GM23248 (cell line): ENCODE results near the gene ZNF579. TPM values are rescaled to one million over a fixed set of nuclear protein-coding genes. Genes with fewer than 3 reads are reported as not detected.

Experiments
- DNase-seq: peaks from one replicate; pipeline ENCODE4 v3.0.0-alpha.2; 2015
- H2AFZ ChIP-seq: fragments of 200-600 bp; sonication (generic); 2 replicates; pipeline ENCODE4 v1.6.1; 2016; ENCODE audit warnings: antibody characterized with exemption
- H3F3A ChIP-seq: fragments of 200-600 bp; sonication (generic); 2 replicates; pipeline ENCODE4 v1.6.1; 2016; ENCODE audit warnings: mild to moderate bottlenecking, antibody characterized with exemption, mixed run types; ENCODE audit not compliant: insufficient read depth
- H3K27ac ChIP-seq: fragments of 200-600 bp; sonication (generic); 2 replicates; pipeline ENCODE4 v1.5.1; 2016; ENCODE audit warnings: mild to moderate bottlenecking
- H3K27me3 ChIP-seq: fragments of 200-600 bp; sonication (generic); replicated peaks from 2 replicates; pipeline ENCODE4 v1.6.1; 2016; ENCODE audit warnings: mild to moderate bottlenecking; ENCODE audit not compliant: insufficient read depth
- H3K36me3 ChIP-seq: fragments of 200-600 bp; sonication (generic); 2 replicates; pipeline ENCODE4 v1.6.1; 2016; ENCODE audit warnings: low read depth, mild to moderate bottlenecking
- H3K4me1 ChIP-seq: fragments of 200-600 bp; sonication (generic); 2 replicates; pipeline ENCODE4 v1.6.1; 2016; ENCODE audit warnings: mild to moderate bottlenecking; ENCODE audit not compliant: insufficient read depth
- H3K4me2 ChIP-seq: fragments of 200-600 bp; sonication (generic); one replicate; pipeline ENCODE4 v1.6.1; 2016; ENCODE audit warnings: mild to moderate bottlenecking; ENCODE audit not compliant: unreplicated experiment
- H3K4me3 ChIP-seq: fragments of 200-600 bp; sonication (generic); 2 replicates; pipeline ENCODE4 v1.5.1; 2016; ENCODE audit warnings: mild to moderate bottlenecking
- H3K79me2 ChIP-seq: fragments of 200-600 bp; sonication (generic); 2 replicates; pipeline ENCODE4 v1.6.1; 2016; ENCODE audit warnings: mild to moderate bottlenecking; ENCODE audit not compliant: insufficient read depth
- H3K9ac ChIP-seq: fragments of 200-600 bp; sonication (generic); 2 replicates; pipeline ENCODE4 v1.6.1; 2016; ENCODE audit warnings: mild to moderate bottlenecking
- H3K9me2 ChIP-seq: fragments of 200-600 bp; sonication (generic); 2 replicates; pipeline ENCODE4 v1.6.1; 2016; ENCODE audit warnings: mixed run types, mild to moderate bottlenecking, moderate library complexity; ENCODE audit not compliant: insufficient read depth
- H3K9me3 ChIP-seq: fragments of 200-600 bp; sonication (generic); one replicate; pipeline ENCODE4 v1.6.1; 2017; ENCODE audit warnings: low read depth
- H4K20me1 ChIP-seq: fragments of 200-600 bp; sonication (generic); 2 replicates; pipeline ENCODE4 v1.6.0; 2016; ENCODE audit not compliant: insufficient read depth
- EZH2 ChIP-seq: fragments of 200-600 bp; sonication (generic); IDR thresholded peaks from 2 replicates; pipeline ENCODE4 v1.6.1; 2018; ENCODE audit warnings: antibody characterized with exemption, mild to moderate bottlenecking; ENCODE audit not compliant: insufficient read depth, poor library complexity, severe bottlenecking
- EZH2phosphoT487 ChIP-seq: fragments of 200-600 bp; sonication (generic); IDR thresholded peaks from 2 replicates; pipeline ENCODE4 v1.6.1; 2018; ENCODE audit warnings: antibody characterized with exemption, moderate library complexity, mild to moderate bottlenecking, low read depth; ENCODE audit not compliant: insufficient read depth
- WGBS, 2 experiments: methylation state at CpG; one replicate each; pipeline ENCODE4 v1.1.6; 2015 to 2017; ENCODE audit warnings: low lambda C conversion rate in 2 of 2, low coverage in 1 of 2; ENCODE audit errors: missing lambda C conversion rate in 2 of 2; 5-methylcytosine and 5-hydroxymethylcytosine counted together
- in situ Hi-C: fragments of 300-500 bp; cut with MboI; formaldehyde crosslinking; loops from 2 replicates; pipeline ENCODE4 v1.15.0; 2020
- polyA plus RNA-seq: library from polyadenylated mRNA; unstranded; fragments of >200 nt; fragmentation: Nextera tagmentation; extraction: Ambion mirVana; gene quantifications from 2 replicates; pipeline ENCODE4 v1.2.1, GENCODE V29; 2016
- total RNA-seq: library from RNA; depleted of rRNA; stranded (reverse); fragments of >200 nt; shearing (Covaris generic); gene quantifications from 2 replicates; pipeline ENCODE4 v1.2.3, GENCODE V29; 2014

Gene ZNF579
- total and polyA plus RNA-seq, 2 experiments from 2014 or later, result 1.8 to 7.9 TPM

GRCh38 chr19:55549500-55550320 lies 30.9 kb downstream of the ZNF579 start:
- in situ Hi-C loops, result no loop called here
- TF ChIP-seq EZH2phosphoT487 (no peak), EZH2 (no peak)
- Histone ChIP-seq H3K27ac (peak overlapping the region; percentile 82), H3K27me3 (no peaks in the 10 kb centered on the region), H3K9me2 (no peaks in the 10 kb centered on the region), H3K4me1 (peaks cover 20% of the 10 kb centered on the region), H3K9ac (peak overlapping the region; percentile 74), H3K79me2 (no peaks in the 10 kb centered on the region), H2AFZ (peak overlapping the region; percentile 66), H3K4me3 (peak overlapping the region; percentile 43), H3K36me3 (no peaks in the 10 kb centered on the region), H4K20me1 (no peaks in the 10 kb centered on the region), H3K9me3 (no peaks in the 10 kb centered on the region), H3F3A (peaks cover 15% of the 10 kb centered on the region), H3K4me2 (peak overlapping the region; percentile 71)
- WGBS, 2 experiments, result 1 to 4% methylated on average over 20 to 32 of the region's 36 CpGs
- DNase-seq, result peak; percentile 91

DNA sequence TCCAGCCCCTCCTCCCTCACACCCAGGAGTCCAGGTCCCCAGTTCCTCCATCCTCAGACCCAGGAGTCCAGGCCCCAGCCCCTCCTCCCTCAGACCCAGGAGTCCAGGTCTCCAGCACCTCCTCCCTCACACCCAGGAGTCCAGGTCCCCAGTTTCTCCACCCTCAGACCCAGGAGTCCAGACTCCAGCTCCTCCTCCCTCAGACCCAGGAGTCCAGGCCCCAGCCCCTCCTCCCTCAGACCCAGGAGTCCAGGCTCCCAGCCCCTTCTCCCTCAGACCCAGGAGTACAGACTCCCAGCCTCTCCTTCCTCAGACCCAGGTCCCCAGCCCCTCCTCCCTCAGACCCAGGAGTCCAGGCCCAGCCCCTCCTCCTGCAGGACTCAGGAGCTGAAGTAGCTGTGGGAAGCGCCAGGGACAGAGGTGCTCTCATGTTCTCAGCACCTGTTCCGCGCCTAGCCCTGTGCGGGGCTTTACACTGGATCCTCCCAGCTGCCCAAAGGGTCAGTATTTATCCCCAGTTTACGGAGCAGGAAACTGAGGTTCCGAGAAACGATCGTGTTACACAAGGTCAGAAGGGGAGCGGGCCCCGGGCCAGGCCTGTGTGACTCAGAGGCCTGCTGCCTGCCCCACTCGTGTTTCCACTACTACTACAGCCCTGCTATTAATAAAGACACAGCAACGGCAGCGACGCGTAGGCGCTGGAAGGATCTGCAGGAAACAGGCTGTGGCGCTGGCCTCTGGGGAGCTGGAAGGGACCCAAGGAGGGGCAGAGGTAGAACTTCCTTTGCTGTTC lies 33.6 kb downstream of the ZNF579 start:
- in situ Hi-C loops, result no loop called here
- H3K9me2 ChIP-seq, result no peaks in the 10 kb centered on the region
- no peak for TF ChIP-seq EZH2phosphoT487
- TF ChIP-seq EZH2, result no peak
- H3K4me2 ChIP-seq, result peak overlapping the region; percentile 13
- peak; percentile 79 for DNase-seq
- H3K36me3 ChIP-seq, result no peaks in the 10 kb centered on the region
- peak overlapping the region; percentile 60 for H3K27ac ChIP-seq
- peaks cover 15% of the 10 kb centered on the region for H3K4me1 ChIP-seq
- peak overlapping the region; percentile 43; the same call in 1 of the 2 replicates for H2AFZ ChIP-seq
- no peaks in the 10 kb centered on the region for H3K27me3 ChIP-seq
- WGBS, 2 experiments, result 27 to 30% methylated on average over 17 of the region's 17 CpGs
- no peaks in the 10 kb centered on the region for H3K79me2 ChIP-seq
- H3K4me3 ChIP-seq, result no peak overlapping the region
- peak overlapping the region; percentile 24; the same call in 1 of the 2 replicates for H3K9ac ChIP-seq
- H3F3A ChIP-seq, result peaks cover 15% of the 10 kb centered on the region
- no peaks in the 10 kb centered on the region for H4K20me1 ChIP-seq
- H3K9me3 ChIP-seq, result no peaks in the 10 kb centered on the region

- Histone ChIP-seq H3K27me3 (no peaks in the 10 kb centered on the region), H3K4me1 (peaks cover 15% of the 10 kb centered on the region), H3F3A (peaks cover 15% of the 10 kb centered on the region), H3K27ac (no peak overlapping the region), H3K79me2 (no peaks in the 10 kb centered on the region), H3K9me2 (no peaks in the 10 kb centered on the region), H3K9ac (no peak overlapping the region), H2AFZ (no peak overlapping the region), H3K4me2 (no peak overlapping the region), H3K36me3 (no peaks in the 10 kb centered on the region), H4K20me1 (no peaks in the 10 kb centered on the region), H3K4me3 (no peak overlapping the region), H3K9me3 (no peaks in the 10 kb centered on the region)
- TF ChIP-seq EZH2, result no peak
- TF ChIP-seq EZH2phosphoT487, result no peak
- in situ Hi-C loops, result no loop called here
- DNase-seq, result no peak
- WGBS, 2 experiments, result 70 to 76% methylated on average over 8 to 11 of the region's 11 CpGs
Observed at GRCh38 chr19:55546011-55546410, 34.6 kb downstream of the ZNF579 start.

GRCh38 chr19:55545443-55545842 lies 35.2 kb downstream of the ZNF579 start, which contains the start of gene SBK3:
TSS of gene SBK3 (minus strand) at chr19:55545543. CDS start at chr19:55545543, 0 bp downstream.
- peaks cover 15% of the 10 kb centered on the region for H3K4me1 ChIP-seq
- no peak within 1 kb of the TSS for H3K27ac ChIP-seq
- TF ChIP-seq EZH2phosphoT487 (no peak), EZH2 (no peak)
- no peaks in the 10 kb centered on the region for H3K36me3 ChIP-seq
- H3K27me3 ChIP-seq, result no peaks in the 10 kb centered on the region
- H3K9ac ChIP-seq, result no peak within 1 kb of the TSS
- H3F3A ChIP-seq, result peaks cover 15% of the 10 kb centered on the region
- H3K4me3 ChIP-seq, result no peak within 1 kb of the TSS
- in situ Hi-C loops, result no loop called here
- H3K9me2 ChIP-seq, result no peaks in the 10 kb centered on the region
- no peaks in the 10 kb centered on the region for H3K79me2 ChIP-seq
- H3K4me2 ChIP-seq, result no peak within 1 kb of the TSS
- no peak within 1 kb of the TSS for H2AFZ ChIP-seq
- no peaks in the 10 kb centered on the region for H4K20me1 ChIP-seq
- H3K9me3 ChIP-seq, result no peaks in the 10 kb centered on the region
- no peak for DNase-seq
- WGBS, 2 experiments, result 68 to 75% methylated on average over 10 of the region's 10 CpGs
